Activated CD4-positive, alpha-beta T cell treated with anti-CD3 and anti-CD28 coated beads, Interleukin-10, Interleukin-2, amounts not matched to agents 100 ng/mL and 50 ng/mL, durations not matched to agents 16 hours and 8 hours (primary cell): ENCODE results near the gene TSHR.
"Not testable (repeated sequence)": the region's sequence is repeated elsewhere in the genome, so short reads cannot be mapped to it uniquely, and the experiment has no call there.

Source experiments
- DNase-seq: peaks from one replicate; pipeline ENCODE4 v3.0.0-alpha.2; 2020

TSHR gene

GRCh38 chr14:81004575-81004974 lies 49.2 kb downstream of the TSHR start:
- no peak for DNase-seq

GRCh38 chr14:81005540-81006228 lies 50.3 kb downstream of the TSHR start:
- peak; percentile 38 for DNase-seq

- no peak for DNase-seq
Measured at GRCh38 chr14:81006266-81006665, 50.8 kb downstream of the TSHR start.

- no peak for DNase-seq
Measured at GRCh38 chr14:81007131-81007530, 51.7 kb downstream of the TSHR start.

- no peak for DNase-seq
Measured at GRCh38 chr14:81009346-81009745, 53.9 kb downstream of the TSHR start.

- no peak for DNase-seq
Measured at GRCh38 chr14:81018251-81018650, 62.8 kb downstream of the TSHR start.

GRCh38 chr14:81018684-81019083 lies 63.3 kb downstream of the TSHR start:
- no peak for DNase-seq

- not testable (repeated sequence) for DNase-seq
Measured at GRCh38 chr14:81019113-81019512, 63.7 kb downstream of the TSHR start.

GRCh38 chr14:81023095-81023710 lies 67.8 kb downstream of the TSHR start:
- DNase-seq: no peak

- DNase-seq: no peak
Measured at GRCh38 chr14:81028461-81028860, 73.0 kb downstream of the TSHR start.

- DNase-seq: no peak
Measured at GRCh38 chr14:81031488-81031887, 76.1 kb downstream of the TSHR start.

- DNase-seq: no peak
Measured at GRCh38 chr14:81033698-81034240, 78.3 kb downstream of the TSHR start.

- no peak for DNase-seq
Measured at GRCh38 chr14:81042438-81042837, 87.0 kb downstream of the TSHR start.

GRCh38 chr14:81051547-81051946 lies 96.1 kb downstream of the TSHR start:
- DNase-seq: no peak

GRCh38 chr14:81054057-81054456 lies 98.6 kb downstream of the TSHR start:
- not testable (repeated sequence) for DNase-seq

- DNase-seq: no peak
Measured at GRCh38 chr14:81055971-81056370, 100.5 kb downstream of the TSHR start.

GRCh38 chr14:81062380-81062779 lies 107.0 kb downstream of the TSHR start:
- no peak for DNase-seq

GRCh38 chr14:81062816-81063215 lies 107.4 kb downstream of the TSHR start:
- DNase-seq: peak; percentile 57

- DNase-seq: no peak
Measured at GRCh38 chr14:81066672-81067071, 111.3 kb downstream of the TSHR start.

- DNase-seq: no peak
Measured at GRCh38 chr14:81067156-81067555, 111.7 kb downstream of the TSHR start.

GRCh38 chr14:81068176-81068782 lies 112.9 kb downstream of the TSHR start:
- no peak for DNase-seq

GRCh38 chr14:81070511-81070910 lies 115.1 kb downstream of the TSHR start:
- no peak for DNase-seq

- no peak for DNase-seq
Measured at GRCh38 chr14:81085596-81085995, 130.2 kb downstream of the TSHR start.

GRCh38 chr14:81087230-81087629 lies 131.8 kb downstream of the TSHR start:
- DNase-seq: no peak
